ENCODE results near the gene SPANXN5.
"Not testable (repeated sequence)": the region's sequence is repeated elsewhere in the genome, so short reads cannot be mapped to it uniquely, and the experiment has no call there.

SPANXN5 gene

DNA sequence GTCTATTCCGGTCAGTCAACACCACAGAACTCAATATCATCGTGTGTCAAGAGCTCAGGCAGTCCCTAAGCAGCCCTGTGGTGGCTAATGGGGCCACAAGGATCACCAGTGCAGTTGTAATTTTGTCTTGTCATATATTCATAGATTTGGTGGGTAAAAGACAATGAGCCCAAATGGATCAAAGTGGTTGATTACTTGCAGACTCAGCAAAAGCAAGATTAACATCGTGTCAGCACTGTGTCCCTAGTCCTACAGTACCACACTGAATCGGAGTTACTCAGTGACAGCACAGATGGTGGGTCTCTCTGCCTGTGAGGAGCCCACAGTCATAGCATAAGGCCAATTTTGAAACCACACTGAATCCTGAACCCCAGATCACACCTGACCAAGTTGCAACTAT lies 22.6 kb upstream of the SPANXN5 start:
- TF ChIP-seq, protein P1, sequence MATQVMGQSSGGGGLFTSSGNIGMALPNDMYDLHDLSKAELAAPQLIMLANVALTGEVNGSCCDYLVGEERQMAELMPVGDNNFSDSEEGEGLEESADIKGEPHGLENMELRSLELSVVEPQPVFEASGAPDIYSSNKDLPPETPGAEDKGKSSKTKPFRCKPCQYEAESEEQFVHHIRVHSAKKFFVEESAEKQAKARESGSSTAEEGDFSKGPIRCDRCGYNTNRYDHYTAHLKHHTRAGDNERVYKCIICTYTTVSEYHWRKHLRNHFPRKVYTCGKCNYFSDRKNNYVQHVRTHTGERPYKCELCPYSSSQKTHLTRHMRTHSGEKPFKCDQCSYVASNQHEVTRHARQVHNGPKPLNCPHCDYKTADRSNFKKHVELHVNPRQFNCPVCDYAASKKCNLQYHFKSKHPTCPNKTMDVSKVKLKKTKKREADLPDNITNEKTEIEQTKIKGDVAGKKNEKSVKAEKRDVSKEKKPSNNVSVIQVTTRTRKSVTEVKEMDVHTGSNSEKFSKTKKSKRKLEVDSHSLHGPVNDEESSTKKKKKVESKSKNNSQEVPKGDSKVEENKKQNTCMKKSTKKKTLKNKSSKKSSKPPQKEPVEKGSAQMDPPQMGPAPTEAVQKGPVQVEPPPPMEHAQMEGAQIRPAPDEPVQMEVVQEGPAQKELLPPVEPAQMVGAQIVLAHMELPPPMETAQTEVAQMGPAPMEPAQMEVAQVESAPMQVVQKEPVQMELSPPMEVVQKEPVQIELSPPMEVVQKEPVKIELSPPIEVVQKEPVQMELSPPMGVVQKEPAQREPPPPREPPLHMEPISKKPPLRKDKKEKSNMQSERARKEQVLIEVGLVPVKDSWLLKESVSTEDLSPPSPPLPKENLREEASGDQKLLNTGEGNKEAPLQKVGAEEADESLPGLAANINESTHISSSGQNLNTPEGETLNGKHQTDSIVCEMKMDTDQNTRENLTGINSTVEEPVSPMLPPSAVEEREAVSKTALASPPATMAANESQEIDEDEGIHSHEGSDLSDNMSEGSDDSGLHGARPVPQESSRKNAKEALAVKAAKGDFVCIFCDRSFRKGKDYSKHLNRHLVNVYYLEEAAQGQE (IDR thresholded peaks at IDR 0.05; ENCODE audit: low read depth) = no peak
- TF ChIP-seq TEAD4 (IDR thresholded peaks at IDR 0.05) (no peak), NFIC (IDR thresholded peaks at IDR 0.05) (no peak), MAX (IDR thresholded peaks at IDR 0.05) (no peak), CEBPB (IDR thresholded peaks at IDR 0.05) (no peak)

DNA sequence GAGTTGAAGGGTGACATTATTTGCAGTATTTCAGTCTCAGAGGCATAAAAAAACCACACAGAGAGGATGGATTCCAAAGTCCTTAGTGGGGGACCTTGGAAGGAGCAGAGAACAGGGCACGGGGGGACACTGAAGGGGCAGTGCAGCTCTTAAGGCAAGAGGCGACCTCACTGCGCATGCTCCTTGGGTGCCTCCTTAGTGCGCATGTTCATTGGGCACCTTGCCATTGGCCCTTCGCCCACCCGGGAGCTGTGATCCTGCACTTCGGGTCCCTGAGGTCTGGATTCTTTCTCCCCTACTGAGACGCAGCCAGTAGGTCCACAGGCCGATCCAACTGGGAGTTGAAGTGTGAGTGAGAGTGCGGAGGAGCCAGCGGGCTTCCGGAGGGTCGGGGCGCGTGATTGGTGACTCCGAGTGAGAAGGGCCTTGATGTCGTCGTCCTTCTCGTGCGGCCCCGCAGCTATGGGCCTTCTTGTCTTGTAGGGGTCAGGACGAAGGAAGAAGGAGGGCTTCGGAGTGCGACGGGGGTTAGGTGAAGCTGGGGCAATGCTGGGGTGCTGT lies 13.9 kb upstream of the SPANXN5 start, which contains the start of gene XAGE5:
Gene XAGE5 (plus strand): TSS at position 223 of the 561 bp plus-strand sequence. CDS start 1,280 bp downstream, outside the sequence.
- TF ChIP-seq USF1 (IDR thresholded peaks at IDR 0.05) (no peak), FOXM1 (IDR thresholded peaks at IDR 0.05; ENCODE audit: borderline replicate concordance, low read depth) (no peak), YY1 (IDR thresholded peaks at IDR 0.05; ENCODE audit: low read depth) (no peak), NFIC (IDR thresholded peaks at IDR 0.05) (no peak), EP300 (IDR thresholded peaks at IDR 0.05; ENCODE audit: borderline replicate concordance) (no peak), RAD21 (IDR thresholded peaks at IDR 0.05; ENCODE audit: low read depth) (no peak), TEAD4 (IDR thresholded peaks at IDR 0.05) (no peak), ZBTB7A (IDR thresholded peaks at IDR 0.05; ENCODE audit: low read depth) (no peak), CEBPB (IDR thresholded peaks at IDR 0.05) (no peak), CREB1 (IDR thresholded peaks at IDR 0.05; ENCODE audit: low read depth) (no peak)

GRCh38 chrX:52750952-52751351 lies 46.3 kb downstream of the SPANXN5 start, which contains the start of gene SSX2B:
Gene SSX2B, plus strand, starts transcription at chrX:52751252. Its CDS starts 1,429 bp downstream, at chrX:52752681.
- not testable (repeated sequence) for TF ChIP-seq RAD21 (IDR thresholded peaks at IDR 0.05; ENCODE audit: low read depth); CEBPB (IDR thresholded peaks at IDR 0.05); TEAD4 (IDR thresholded peaks at IDR 0.05)
